ENCODE results near the gene RNF121. TPM values are rescaled to one million over a fixed set of nuclear protein-coding genes. Genes with fewer than 3 reads are reported as not detected.
A peak's percentile ranks its signal among the peaks of the same experiment; 100 is the strongest.

The RNF121 gene
- total and polyA plus RNA-seq, 2 of the 13 experiments (the other 11 are each of a cell fraction or from before 2014, with no cell fraction given) = 28.6 to 44.3 TPM

- peak; percentile 68 for TF ChIP-seq AGO2 (optimal IDR thresholded peaks at IDR 0.05; ENCODE audit: low read depth, low read length)
- no peak for TF ChIP-seq MIER2 (CRISPR knock-in tag; IDR thresholded peaks at IDR 0.05)
- TF ChIP-seq RBM22 (optimal IDR thresholded peaks at IDR 0.05; ENCODE audit: low read length) = peak; percentile 55
- H4K20me1 ChIP-seq (ENCODE audit: insufficient read depth, low read length) = no peaks in the 10 kb centered on the region
- no peak overlapping the region for H2AFZ ChIP-seq (ENCODE audit: low read length)
- no peaks in the 10 kb centered on the region for H3K79me2 ChIP-seq (ENCODE audit: insufficient read depth, low read length)
- BruUV-seq (replicated peaks) = no TSS peak
- H3K4me1 ChIP-seq (ENCODE audit: insufficient read depth, low read length) = no peaks in the 10 kb centered on the region
- FAIRE-seq (no peak), ATAC-seq (no peak), DNase-seq (ENCODE audit: low spot score) (no peak)
- no peaks in the 10 kb centered on the region for H3K9me3 ChIP-seq (ENCODE audit: low read length)
- H3K4me3 ChIP-seq (replicated peaks in 1 of 3; ENCODE audit: insufficient read depth in 1 of 3, low read depth in 2 of 3, low read length in 3 of 3) = no peak overlapping the region
- in situ Hi-C loops (cut with HindIII; ENCODE audit: extremely low pct_ligation_motif_present, low pct_unique_long_range_greater_than_20kb) (no loop called here), intact Hi-C loops (cut with micrococcal nuclease; ENCODE audit: unreplicated experiment) (no loop called here)
- no peaks in the 10 kb centered on the region for H3K27me3 ChIP-seq (ENCODE audit: control insufficient read depth in 1 of 2, insufficient read depth in 2 of 2, low read length in 2 of 2)
- WGBS (ENCODE audit: low lambda C conversion rate) = 98% methylated on average over 38 of the region's 38 CpGs
- ChIA-PET CTCF (ENCODE audit: low intra/inter-chr PET ratio, low total read pairs) (no interaction called here), POLR2A (no interaction called here)
- no peak overlapping the region for H3K27ac ChIP-seq (ENCODE audit: extremely low read length, insufficient read depth, low read length)
- no peak overlapping the region for H3K4me2 ChIP-seq (ENCODE audit: low read depth, low read length)
- H3K9ac ChIP-seq (ENCODE audit: insufficient read depth, low read depth, low read length) = no peak overlapping the region
- H3K36me3 ChIP-seq (replicated peaks in 1 of 2; ENCODE audit: control insufficient read depth in 1 of 2, insufficient read depth in 2 of 2, low read length in 2 of 2) = peaks cover 73 to 99% of the 10 kb centered on the region in 2 experiments
Observed at GRCh38 chr11:72013765-72014711, 85.2 kb downstream of the RNF121 start.

GRCh38 chr11:72014761-72015320 is 86.0 kb downstream of the RNF121 start:
- Histone ChIP-seq H4K20me1 (ENCODE audit: insufficient read depth, low read length) (no peaks in the 10 kb centered on the region), H3K4me2 (ENCODE audit: low read depth, low read length) (no peak overlapping the region), H2AFZ (ENCODE audit: low read length) (no peak overlapping the region), H3K79me2 (ENCODE audit: insufficient read depth, low read length) (no peaks in the 10 kb centered on the region), H3K9ac (ENCODE audit: insufficient read depth, low read depth, low read length) (no peak overlapping the region), H3K36me3 (replicated peaks in 1 of 2; ENCODE audit: control insufficient read depth in 1 of 2, insufficient read depth in 2 of 2, low read length in 2 of 2) (peaks cover 73 to 100% of the 10 kb centered on the region in 2 experiments), H3K4me1 (ENCODE audit: insufficient read depth, low read length) (no peaks in the 10 kb centered on the region), H3K9me3 (ENCODE audit: low read length) (no peaks in the 10 kb centered on the region), H3K4me3 (replicated peaks in 1 of 3; ENCODE audit: insufficient read depth in 1 of 3, low read depth in 2 of 3, low read length in 3 of 3) (no peak overlapping the region), H3K27me3 (ENCODE audit: control insufficient read depth in 1 of 2, insufficient read depth in 2 of 2, low read length in 2 of 2) (no peaks in the 10 kb centered on the region), H3K27ac (ENCODE audit: extremely low read length, insufficient read depth, low read length) (no peak overlapping the region)
- intact Hi-C loops (cut with micrococcal nuclease; ENCODE audit: unreplicated experiment) = no loop called here
- ChIA-PET CTCF (ENCODE audit: low intra/inter-chr PET ratio, low total read pairs) (no interaction called here), POLR2A (no interaction called here)
- DNase-seq (ENCODE audit: low spot score) = no peak
- BruUV-seq (replicated peaks) = TSS peak; percentile 57
- no peak for ATAC-seq
- in situ Hi-C loops (cut with HindIII; ENCODE audit: extremely low pct_ligation_motif_present, low pct_unique_long_range_greater_than_20kb) = no loop called here
- FAIRE-seq = no peak
- 97% methylated on average over 16 of the region's 16 CpGs for WGBS (ENCODE audit: low lambda C conversion rate)
- TF ChIP-seq PAWR (CRISPR knock-in tag; IDR thresholded peaks at IDR 0.05; ENCODE audit: borderline replicate concordance) = no peak
- no peak for TF ChIP-seq FOXP4 (CRISPR knock-in tag; IDR thresholded peaks at IDR 0.05)
- no peak for TF ChIP-seq ZNF280B (CRISPR knock-in tag; IDR thresholded peaks at IDR 0.05; ENCODE audit: borderline replicate concordance)
- TF ChIP-seq ZMAT5 (CRISPR knock-in tag; IDR thresholded peaks at IDR 0.05; ENCODE audit: borderline replicate concordance, low read depth) = no peak
- TF ChIP-seq GMEB1 (CRISPR knock-in tag; IDR thresholded peaks at IDR 0.05; ENCODE audit: borderline replicate concordance) = no peak
- no peak for TF ChIP-seq ZNF713 (CRISPR knock-in tag; IDR thresholded peaks at IDR 0.05)
- no peak for TF ChIP-seq NFYC (CRISPR knock-in tag; IDR thresholded peaks at IDR 0.05)

All from HepG2 (cell line).